Mucosa of stomach (tissue), 1 donor: ENCODE results near the gene SMC1B.
"Not testable (repeated sequence)": the region's sequence is repeated elsewhere in the genome, so short reads cannot be mapped to it uniquely, and the experiment has no call there.

Source experiments
- H3K27me3 ChIP-seq: one replicate; pipeline ENCODE4 v1.7.0; 2013; ENCODE audit warnings: mild to moderate bottlenecking, low read length; ENCODE audit not compliant: control insufficient read depth, insufficient read depth
- H3K36me3 ChIP-seq: one replicate; pipeline ENCODE4 v1.7.0; 2013; ENCODE audit warnings: low read length; ENCODE audit not compliant: control insufficient read depth, insufficient read depth
- H3K4me1 ChIP-seq: one replicate; pipeline ENCODE4 v1.7.0; 2013; ENCODE audit warnings: mild to moderate bottlenecking, low read length; ENCODE audit not compliant: control insufficient read depth, insufficient read depth
- H3K4me3 ChIP-seq: one replicate; pipeline ENCODE4 v1.7.0; 2013; ENCODE audit warnings: low read length
- H3K9ac ChIP-seq: one replicate; pipeline ENCODE4 v1.7.0; 2013; ENCODE audit warnings: mild to moderate bottlenecking, low read length, moderate library complexity
- H3K9me3 ChIP-seq: one replicate; pipeline ENCODE4 v1.7.0; 2013; ENCODE audit warnings: mild to moderate bottlenecking, low read length, moderate library complexity; ENCODE audit not compliant: control insufficient read depth
- donor health status: Pancreatic carcinoma.

The SMC1B gene

GRCh38 chr22:45451972-45452371 is 38.6 kb upstream of the SMC1B start:
- H3K36me3 ChIP-seq = no peaks in the 10 kb centered on the region
- H3K27me3 ChIP-seq = no peaks in the 10 kb centered on the region
- no peaks in the 10 kb centered on the region for H3K9me3 ChIP-seq
- no peak overlapping the region for H3K4me3 ChIP-seq
- H3K4me1 ChIP-seq = no peaks in the 10 kb centered on the region
- no peak overlapping the region for H3K9ac ChIP-seq

- Histone ChIP-seq H3K9ac (no peak overlapping the region), H3K9me3 (no peaks in the 10 kb centered on the region), H3K36me3 (no peaks in the 10 kb centered on the region), H3K27me3 (no peaks in the 10 kb centered on the region), H3K4me3 (no peak overlapping the region), H3K4me1 (no peaks in the 10 kb centered on the region)
Observed at GRCh38 chr22:45450921-45451651, 37.7 kb upstream of the SMC1B start.

GRCh38 chr22:45450101-45450785 is 36.8 kb upstream of the SMC1B start:
- no peaks in the 10 kb centered on the region for H3K36me3 ChIP-seq
- no peak overlapping the region for H3K4me3 ChIP-seq
- no peak overlapping the region for H3K9ac ChIP-seq
- H3K27me3 ChIP-seq = no peaks in the 10 kb centered on the region
- no peaks in the 10 kb centered on the region for H3K4me1 ChIP-seq
- no peaks in the 10 kb centered on the region for H3K9me3 ChIP-seq

- H3K9me3 ChIP-seq, H3K36me3 ChIP-seq, H3K4me3 ChIP-seq, H3K27me3 ChIP-seq, H3K4me1 ChIP-seq, H3K9ac ChIP-seq: not testable (repeated sequence)
Observed at GRCh38 chr22:45449442-45449841, 36.0 kb upstream of the SMC1B start.

GRCh38 chr22:45448431-45448830 is 35.0 kb upstream of the SMC1B start:
- Histone ChIP-seq H3K36me3 (no peaks in the 10 kb centered on the region), H3K9ac (no peak overlapping the region), H3K9me3 (no peaks in the 10 kb centered on the region), H3K4me1 (no peaks in the 10 kb centered on the region), H3K27me3 (no peaks in the 10 kb centered on the region), H3K4me3 (no peak overlapping the region)

GRCh38 chr22:45447596-45447995 is 34.2 kb upstream of the SMC1B start:
- not testable (repeated sequence) for H3K4me1 ChIP-seq

GRCh38 chr22:45446216-45446615 is 32.8 kb upstream of the SMC1B start:
- Histone ChIP-seq H3K4me1 (peaks cover 2% of the 10 kb centered on the region), H3K4me3 (no peak overlapping the region), H3K36me3 (no peaks in the 10 kb centered on the region), H3K9ac (no peak overlapping the region), H3K27me3 (no peaks in the 10 kb centered on the region), H3K9me3 (no peaks in the 10 kb centered on the region)

More at GRCh38 chr22:45447596-45447995, 34.2 kb upstream of the SMC1B start:
- H3K4me3 ChIP-seq, H3K9me3 ChIP-seq, H3K36me3 ChIP-seq, H3K9ac ChIP-seq, H3K27me3 ChIP-seq: not testable (repeated sequence)

- H3K27me3 ChIP-seq = no peaks in the 10 kb centered on the region
- H3K4me3 ChIP-seq = no peak overlapping the region
- no peaks in the 10 kb centered on the region for H3K36me3 ChIP-seq
- no peaks in the 10 kb centered on the region for H3K9me3 ChIP-seq
- peaks cover 8% of the 10 kb centered on the region for H3K4me1 ChIP-seq
- no peak overlapping the region for H3K9ac ChIP-seq
Observed at GRCh38 chr22:45445031-45445710, 31.8 kb upstream of the SMC1B start.

- H3K36me3 ChIP-seq = no peaks in the 10 kb centered on the region
- H3K27me3 ChIP-seq = no peaks in the 10 kb centered on the region
- H3K4me1 ChIP-seq = peaks cover 8% of the 10 kb centered on the region
- no peaks in the 10 kb centered on the region for H3K9me3 ChIP-seq
- H3K4me3 ChIP-seq = no peak overlapping the region
- H3K9ac ChIP-seq = no peak overlapping the region
Observed at GRCh38 chr22:45444168-45444567, 30.8 kb upstream of the SMC1B start.

- H3K4me1 ChIP-seq = peaks cover 8% of the 10 kb centered on the region
- H3K27me3 ChIP-seq = no peaks in the 10 kb centered on the region
- no peaks in the 10 kb centered on the region for H3K36me3 ChIP-seq
- no peak overlapping the region for H3K9ac ChIP-seq
- H3K9me3 ChIP-seq = no peaks in the 10 kb centered on the region
- no peak overlapping the region for H3K4me3 ChIP-seq
Observed at GRCh38 chr22:45442116-45442515, 28.7 kb upstream of the SMC1B start.

GRCh38 chr22:45441138-45441537 is 27.7 kb upstream of the SMC1B start:
- Histone ChIP-seq H3K9ac (no peak overlapping the region), H3K4me3 (no peak overlapping the region), H3K4me1 (peaks cover 8% of the 10 kb centered on the region), H3K36me3 (no peaks in the 10 kb centered on the region), H3K9me3 (no peaks in the 10 kb centered on the region), H3K27me3 (no peaks in the 10 kb centered on the region)

- H3K9ac ChIP-seq, H3K9me3 ChIP-seq, H3K4me3 ChIP-seq, H3K27me3 ChIP-seq, H3K36me3 ChIP-seq: not testable (repeated sequence)
- peaks cover 10% of the 10 kb centered on the region for H3K4me1 ChIP-seq
Observed at GRCh38 chr22:45440688-45441087, 27.3 kb upstream of the SMC1B start.
